Measurements from ENCODE around the gene NAA25. TPM values are rescaled to one million over a fixed set of nuclear protein-coding genes. Genes with fewer than 3 reads are reported as not detected.

NAA25 gene
- total RNA-seq, 6 experiments from 2014 or later, result 21.2 to 26.8 (median 23.8) TPM

DNA sequence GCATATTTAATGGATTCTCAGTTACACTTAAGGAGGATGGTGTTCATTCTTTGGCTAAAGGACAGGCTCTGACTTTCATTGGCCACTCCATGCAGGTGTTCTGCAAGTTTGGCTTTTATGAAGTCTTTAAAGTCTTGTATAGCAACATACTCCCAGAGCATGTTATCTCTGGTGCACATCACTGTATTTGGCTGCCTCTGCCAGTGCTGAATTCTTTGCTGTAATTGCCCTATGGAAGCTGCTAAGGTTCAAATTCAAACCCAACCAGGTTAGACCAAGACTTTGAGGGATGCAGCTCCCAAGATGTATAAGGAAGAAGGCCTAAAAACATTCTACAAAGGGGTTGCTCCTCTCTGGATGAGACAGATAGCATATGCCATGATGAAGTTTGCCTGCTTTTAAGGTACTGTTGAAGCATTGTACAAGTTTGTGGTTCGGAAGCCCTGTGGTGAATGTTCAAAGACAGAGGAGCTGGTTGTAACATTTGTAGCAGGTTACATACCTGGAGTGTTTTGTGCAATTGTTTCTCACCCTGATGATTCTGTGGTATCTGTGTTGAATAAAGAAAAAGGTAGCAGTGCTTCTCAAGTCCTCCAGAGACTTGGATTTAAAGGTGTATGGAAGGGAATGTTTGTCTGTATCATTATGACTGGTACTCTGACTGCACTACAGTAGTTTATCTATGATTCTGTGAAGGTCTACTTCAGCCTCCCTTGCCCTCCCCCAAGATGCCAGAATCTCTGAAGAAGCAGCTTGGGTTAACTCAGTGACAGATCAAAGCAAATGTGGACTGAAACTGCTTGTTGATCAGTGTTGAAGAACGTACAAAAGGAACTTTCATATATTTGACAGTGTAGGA, 115.1 kb downstream of the NAA25 start:
- Mint-ChIP-seq H3K36me3 (ENCODE audit: low read depth) (no peaks in the 10 kb centered on the region), H3K4me3 (no peak overlapping the region), H3K9me3 (no peaks in the 10 kb centered on the region), H3K27ac (no peak overlapping the region), H3K27me3 (ENCODE audit: insufficient read depth) (no peaks in the 10 kb centered on the region; the same call in 1 of the 2 replicates), H3K4me1 (ENCODE audit: low read depth) (no peaks in the 10 kb centered on the region)
- DNase-seq, result no peak
- TF ChIP-seq CTCF (IDR thresholded peaks at IDR 0.05), result no peak

GRCh38 chr12:111992464-111992863, 116.1 kb downstream of the NAA25 start:
- H3K27ac Mint-ChIP-seq, result no peak overlapping the region
- H3K4me3 Mint-ChIP-seq, result no peak overlapping the region
- DNase-seq, result no peak
- no peaks in the 10 kb centered on the region; the same call in 1 of the 2 replicates for H3K27me3 Mint-ChIP-seq (ENCODE audit: insufficient read depth)
- no peaks in the 10 kb centered on the region for H3K4me1 Mint-ChIP-seq (ENCODE audit: low read depth)
- no peak for TF ChIP-seq CTCF (IDR thresholded peaks at IDR 0.05)
- H3K36me3 Mint-ChIP-seq (ENCODE audit: low read depth), result no peaks in the 10 kb centered on the region
- no peaks in the 10 kb centered on the region for H3K9me3 Mint-ChIP-seq

GRCh38 chr12:111991946-111992345, 116.6 kb downstream of the NAA25 start:
- Mint-ChIP-seq H3K9me3 (no peaks in the 10 kb centered on the region), H3K27ac (no peak overlapping the region), H3K4me3 (no peak overlapping the region), H3K4me1 (ENCODE audit: low read depth) (no peaks in the 10 kb centered on the region), H3K27me3 (ENCODE audit: insufficient read depth) (no peaks in the 10 kb centered on the region; the same call in 1 of the 2 replicates), H3K36me3 (ENCODE audit: low read depth) (no peaks in the 10 kb centered on the region)
- DNase-seq, result peak; percentile 13
- no peak for TF ChIP-seq CTCF (IDR thresholded peaks at IDR 0.05)

- TF ChIP-seq CTCF (IDR thresholded peaks at IDR 0.05), result no peak
- Mint-ChIP-seq H3K4me3 (no peak overlapping the region), H3K36me3 (ENCODE audit: low read depth) (no peaks in the 10 kb centered on the region), H3K27ac (no peak overlapping the region), H3K27me3 (ENCODE audit: insufficient read depth) (no peaks in the 10 kb centered on the region; the same call in 1 of the 2 replicates), H3K9me3 (no peaks in the 10 kb centered on the region), H3K4me1 (ENCODE audit: low read depth) (no peaks in the 10 kb centered on the region)
- DNase-seq, result no peak
These were observed 117.0 kb downstream of the NAA25 start for GRCh38 chr12:111991535-111991934.

DNA sequence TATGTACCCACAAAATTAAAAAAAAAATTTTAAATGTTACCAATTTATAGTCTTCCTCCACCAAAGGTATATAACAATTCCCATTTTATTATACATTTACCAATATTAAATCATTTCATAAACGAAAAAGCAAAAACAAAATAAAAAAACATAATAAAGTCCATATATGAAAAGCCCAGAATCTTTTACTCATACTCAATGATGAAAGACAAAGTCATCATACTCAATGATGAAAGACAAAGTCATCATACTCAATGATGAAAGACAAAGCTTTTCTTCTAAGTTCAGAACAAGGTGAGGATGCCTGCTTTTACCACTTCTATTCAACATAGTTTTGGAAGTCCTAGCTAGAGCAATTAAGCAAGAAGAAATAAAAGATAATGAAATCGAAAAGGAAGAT, 123.8 kb downstream of the NAA25 start:
- TF ChIP-seq CTCF (IDR thresholded peaks at IDR 0.05), result no peak
- Mint-ChIP-seq H3K27me3 (ENCODE audit: insufficient read depth) (no peaks in the 10 kb centered on the region), H3K9me3 (no peaks in the 10 kb centered on the region), H3K27ac (no peak overlapping the region), H3K4me1 (ENCODE audit: low read depth) (peaks cover 9% of the 10 kb centered on the region), H3K4me3 (no peak overlapping the region), H3K36me3 (ENCODE audit: low read depth) (no peaks in the 10 kb centered on the region)
- no peak for DNase-seq
